NCI-H1105 (cell line): ENCODE measurements around the gene DENND4A.

ENCODE experiments used
- DNase-seq: peaks from one replicate; lab custom pipeline; 2025; lab: John Stamatoyannopoulos, UW

DENND4A gene

DNA sequence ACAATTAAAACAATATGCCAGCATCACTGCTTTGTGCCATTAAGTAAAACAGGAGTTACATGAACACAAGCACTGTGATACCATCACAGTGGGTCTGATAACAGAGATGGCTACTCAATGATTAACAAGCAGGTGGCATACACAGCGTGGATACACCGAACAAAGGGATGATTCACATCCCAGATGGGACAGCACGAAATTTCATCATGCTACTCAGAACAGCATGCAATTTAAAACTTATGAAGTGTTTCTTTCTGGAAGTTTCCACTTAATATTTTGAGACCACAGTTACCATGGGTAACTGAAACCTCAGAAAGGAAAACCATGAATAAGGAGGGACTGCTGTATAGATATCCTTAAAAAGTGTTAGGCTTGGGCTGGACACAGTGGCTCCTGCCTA is 125.8 kb downstream of the DENND4A start:
- no peak for DNase-seq

DNA sequence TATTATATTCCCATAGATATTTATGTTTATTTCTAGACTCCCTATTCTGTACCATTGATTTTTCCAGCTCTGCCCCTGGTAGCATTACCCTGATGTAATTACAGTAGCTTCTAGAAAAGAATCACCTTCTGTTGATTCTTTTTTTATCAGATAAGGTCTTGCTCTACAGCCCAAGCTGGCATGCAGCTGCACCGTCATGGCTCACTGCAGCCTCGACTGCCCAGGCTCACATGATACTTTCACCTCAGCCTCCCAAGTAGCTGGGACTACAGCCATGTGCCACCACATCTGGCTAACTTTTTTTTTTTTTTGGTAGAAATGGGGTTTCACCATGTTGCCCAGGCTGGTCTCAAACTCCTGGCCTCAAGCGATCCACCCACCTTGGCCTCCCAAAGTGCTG is 128.6 kb downstream of the DENND4A start:
- DNase-seq: no peak

DNA sequence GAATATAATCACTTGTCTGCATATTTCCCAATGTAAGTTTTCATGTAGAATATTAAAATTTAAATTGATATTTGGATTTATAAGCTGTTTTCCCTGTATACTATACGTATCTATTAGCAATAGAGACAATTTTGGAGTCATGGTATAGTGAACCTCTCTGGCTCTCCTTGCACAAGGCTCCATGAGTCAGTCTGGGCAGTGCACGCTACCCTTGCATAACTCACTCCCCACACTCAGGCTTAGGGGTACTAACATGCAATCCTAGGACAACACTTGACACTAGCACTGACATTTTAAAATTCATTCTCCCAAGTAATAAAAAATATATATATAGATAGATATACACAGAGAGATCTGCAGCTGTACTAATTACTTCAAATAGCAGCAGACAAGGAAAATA is 131.2 kb downstream of the DENND4A start:
- DNase-seq: no peak

DNA sequence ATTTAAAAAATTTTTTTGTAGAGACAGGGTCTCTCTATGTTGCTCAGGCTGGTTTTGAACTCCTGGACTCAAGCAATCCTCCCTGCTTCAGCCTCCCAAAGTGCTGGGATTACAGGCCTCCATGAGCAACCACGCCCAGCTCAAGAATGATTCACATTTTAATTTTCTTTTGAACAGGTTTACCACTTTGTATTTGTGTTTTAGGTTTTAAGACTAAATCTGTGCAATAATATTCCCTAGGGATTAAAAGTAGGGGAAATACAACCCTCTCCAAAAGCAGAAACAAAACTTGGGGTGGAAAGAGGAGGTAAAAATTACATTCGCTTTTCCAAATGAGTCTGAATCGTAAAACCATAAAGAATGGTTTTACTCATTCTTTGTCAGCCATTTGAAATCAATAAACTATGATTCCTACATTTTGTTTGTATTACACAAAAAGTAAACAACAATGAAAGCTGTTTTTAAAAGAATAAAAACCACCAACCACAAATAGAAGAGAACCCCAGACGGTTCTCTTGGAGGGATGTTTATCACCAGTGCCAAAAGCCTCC is 132.5 kb downstream of the DENND4A start:
- DNase-seq: no peak

DNA sequence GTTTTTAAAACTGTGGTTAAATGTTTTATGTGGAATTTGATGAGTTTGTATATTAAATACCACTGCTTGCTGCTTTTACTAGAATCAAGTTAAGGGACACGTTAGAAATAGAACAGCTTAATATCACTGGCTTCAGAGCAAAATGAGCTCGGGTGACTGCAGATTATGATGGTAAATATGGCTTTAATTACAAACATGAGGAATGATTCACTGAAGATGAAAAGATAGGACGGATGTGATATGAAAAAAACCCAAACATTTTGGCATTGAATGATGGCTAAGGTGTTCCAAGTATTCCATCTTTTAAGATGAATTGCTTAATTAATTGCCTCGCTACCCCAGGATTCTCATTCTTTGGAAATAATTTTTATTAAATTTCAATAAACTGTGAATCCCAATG is 136.6 kb downstream of the DENND4A start:
- no peak for DNase-seq

DNA sequence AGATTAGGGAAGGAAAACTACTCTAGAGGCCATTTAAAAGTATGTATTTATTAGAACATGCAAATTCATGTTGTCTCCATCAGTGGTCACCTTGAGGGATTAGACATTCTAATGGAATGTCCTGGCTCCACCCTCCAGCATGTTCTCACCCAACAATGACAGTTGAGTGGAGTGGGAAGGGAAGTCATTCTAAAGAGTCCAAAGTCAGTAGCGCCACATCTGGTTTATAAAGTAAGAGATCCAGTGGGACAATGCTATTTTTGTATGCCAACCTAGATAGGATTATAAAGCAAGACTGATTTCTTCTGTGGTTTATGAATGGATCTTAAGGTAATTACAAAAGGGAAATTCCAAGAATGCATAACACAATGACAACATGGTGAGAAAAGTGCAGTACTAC is 137.1 kb downstream of the DENND4A start:
- no peak for DNase-seq

DNA sequence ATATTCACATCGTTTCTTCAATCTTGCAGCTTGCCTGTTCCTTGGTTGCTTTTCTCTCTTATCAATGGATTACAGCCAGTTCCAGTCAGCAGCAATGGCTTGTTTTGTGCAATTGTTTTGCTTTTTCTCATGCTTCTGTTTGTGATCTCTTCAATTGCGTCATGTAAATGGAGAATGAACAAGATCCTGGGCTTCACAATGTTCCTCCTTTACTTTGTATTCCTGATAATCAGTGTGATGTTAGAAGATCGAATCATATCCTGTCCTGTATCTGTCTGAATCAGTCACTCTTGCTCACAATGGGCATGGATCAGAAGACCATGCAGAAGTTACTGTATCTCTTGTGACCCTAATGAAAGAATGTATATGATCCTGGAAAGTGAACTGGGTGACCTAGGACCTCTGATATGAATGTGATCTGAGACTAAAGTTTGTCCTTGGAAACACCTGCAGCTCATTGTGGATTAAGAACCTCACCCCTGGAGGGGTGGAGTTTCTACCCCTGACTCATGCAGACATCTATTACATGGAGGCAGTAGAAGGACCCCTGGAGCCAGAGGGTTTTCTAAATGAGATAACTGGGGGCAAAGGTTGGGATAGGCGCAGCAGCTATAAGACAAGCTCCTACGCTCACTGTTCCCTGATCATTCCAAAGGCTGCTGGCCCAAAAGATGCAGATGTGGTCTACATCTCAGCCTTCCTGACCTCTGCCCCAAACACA is 138.1 kb downstream of the DENND4A start:
- DNase-seq: no peak

DNA sequence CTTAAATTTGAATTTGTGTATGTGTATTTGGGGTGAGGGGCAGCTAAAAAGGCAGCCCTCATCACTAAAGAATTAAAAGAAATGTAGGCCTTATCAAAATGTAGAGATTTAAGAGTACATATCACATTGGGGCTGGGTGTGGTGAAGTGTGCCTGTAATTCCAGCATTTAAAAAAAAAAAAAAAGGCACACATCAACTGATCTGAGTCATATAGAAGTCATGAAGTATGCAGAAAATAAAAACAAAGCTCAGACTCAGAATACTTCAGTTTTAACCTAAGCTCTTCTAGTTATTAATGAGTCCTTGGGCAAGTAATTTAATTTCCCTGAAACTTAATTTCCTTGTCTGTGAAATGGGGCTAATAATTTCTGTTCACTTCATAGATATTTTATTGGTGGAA is 138.8 kb downstream of the DENND4A start:
- DNase-seq: no peak

DNA sequence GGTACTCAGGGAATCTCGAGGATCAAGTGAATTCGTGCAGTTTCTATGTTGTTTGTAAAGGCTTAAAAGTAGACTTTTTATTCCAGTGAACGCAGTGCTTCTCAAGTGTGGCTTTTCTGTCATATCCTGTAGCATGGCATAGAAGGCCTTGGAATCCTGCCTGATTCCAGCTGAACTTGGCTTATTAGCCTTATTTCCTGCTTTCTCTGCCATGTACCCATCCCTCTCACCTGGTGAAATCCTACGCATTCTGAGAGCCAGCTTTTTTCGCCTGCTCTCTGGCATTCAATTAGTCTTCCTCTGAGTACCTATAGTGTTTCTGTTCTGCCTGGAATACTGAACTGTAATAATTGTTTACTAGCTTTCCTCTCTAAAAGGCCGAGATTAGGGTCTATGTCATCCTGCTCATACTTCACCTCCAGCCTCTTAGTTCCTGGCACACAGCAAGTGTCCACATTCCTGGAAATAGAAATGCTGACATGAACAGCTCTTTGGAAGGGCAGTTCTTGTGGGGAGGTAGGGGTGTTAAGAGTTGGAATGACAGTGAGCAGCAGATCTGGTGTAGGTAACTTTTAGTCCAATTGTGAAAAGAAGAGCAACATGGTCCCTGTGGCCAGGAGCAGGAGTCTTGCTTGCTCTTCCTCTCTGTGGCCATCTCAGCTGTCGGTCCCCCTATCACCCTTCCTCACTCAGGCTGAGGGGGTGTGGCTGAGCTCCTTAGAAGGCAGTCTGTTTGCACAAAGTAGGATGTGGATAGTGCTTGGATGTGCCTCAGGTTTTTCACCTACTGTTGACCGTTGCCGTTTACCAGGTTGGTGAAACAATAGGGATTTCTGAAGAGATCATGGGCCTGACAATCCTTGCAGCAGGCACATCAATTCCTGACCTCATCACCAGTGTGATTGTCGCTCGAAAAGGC is 140.0 kb downstream of the DENND4A start:
- no peak for DNase-seq

DNA sequence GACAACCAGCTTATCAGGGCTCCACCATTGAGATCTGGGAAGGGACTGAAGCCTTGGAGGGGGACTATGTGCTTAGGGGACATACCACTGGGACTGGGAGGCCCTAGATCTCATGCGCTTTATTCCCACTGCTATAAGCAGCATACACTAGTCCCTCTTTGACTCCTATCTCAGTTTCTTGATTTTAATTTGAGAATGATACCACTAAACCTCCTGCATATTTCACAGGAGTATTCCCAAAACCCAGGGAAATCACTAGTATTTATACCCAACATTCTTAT is 141.1 kb downstream of the DENND4A start:
- no peak for DNase-seq

DNA sequence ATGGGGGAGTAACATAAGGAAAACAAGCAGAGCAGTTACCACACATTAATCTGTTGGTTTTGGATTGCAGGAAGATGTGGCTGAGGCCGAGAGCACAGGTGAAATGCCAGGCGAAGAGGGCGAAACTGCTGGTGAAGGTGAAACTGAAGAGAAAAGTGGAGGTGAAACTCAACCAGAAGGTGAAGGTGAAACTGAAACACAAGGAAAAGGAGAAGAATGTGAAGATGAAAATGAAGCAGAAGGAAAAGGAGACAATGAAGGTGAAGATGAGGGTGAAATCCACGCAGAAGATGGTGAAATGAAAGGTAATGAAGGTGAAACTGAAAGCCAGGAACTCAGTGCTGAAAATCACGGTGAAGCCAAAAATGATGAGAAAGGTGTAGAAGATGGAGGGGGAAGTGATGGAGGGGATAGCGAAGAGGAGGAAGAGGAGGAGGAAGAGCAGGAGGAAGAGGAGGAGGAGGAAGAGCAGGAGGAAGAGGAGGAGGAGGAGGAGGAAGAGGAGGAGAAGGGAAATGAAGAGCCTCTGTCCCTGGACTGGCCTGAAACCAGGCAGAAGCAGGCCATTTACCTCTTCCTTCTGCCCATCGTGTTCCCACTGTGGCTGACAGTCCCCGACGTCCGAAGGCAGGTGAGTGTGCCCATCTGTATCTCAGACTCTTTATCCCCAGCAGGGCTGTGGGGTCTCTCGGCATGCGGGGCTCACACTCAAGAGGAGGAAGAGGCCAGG is 141.6 kb downstream of the DENND4A start:
- DNase-seq: no peak

DNA sequence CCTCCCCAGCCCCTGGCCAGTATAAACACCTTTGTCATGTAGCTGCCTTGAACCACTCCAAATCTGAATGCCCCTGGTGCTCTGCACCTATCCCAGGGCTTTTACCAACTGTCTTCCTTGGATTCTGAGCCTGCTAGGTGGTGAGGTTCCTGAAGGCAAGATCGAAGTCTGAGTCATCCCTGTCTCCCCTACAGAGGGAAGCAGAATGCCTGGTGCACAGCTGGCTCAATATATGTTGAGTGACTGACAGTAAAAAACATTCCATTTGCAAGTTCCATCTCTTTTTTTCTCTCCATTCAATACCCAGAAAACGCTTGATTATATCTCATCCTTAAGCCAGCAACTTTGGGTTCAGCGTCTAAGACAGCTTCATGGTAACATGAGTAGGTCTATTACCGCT is 145.6 kb downstream of the DENND4A start:
- no peak for DNase-seq

DNA sequence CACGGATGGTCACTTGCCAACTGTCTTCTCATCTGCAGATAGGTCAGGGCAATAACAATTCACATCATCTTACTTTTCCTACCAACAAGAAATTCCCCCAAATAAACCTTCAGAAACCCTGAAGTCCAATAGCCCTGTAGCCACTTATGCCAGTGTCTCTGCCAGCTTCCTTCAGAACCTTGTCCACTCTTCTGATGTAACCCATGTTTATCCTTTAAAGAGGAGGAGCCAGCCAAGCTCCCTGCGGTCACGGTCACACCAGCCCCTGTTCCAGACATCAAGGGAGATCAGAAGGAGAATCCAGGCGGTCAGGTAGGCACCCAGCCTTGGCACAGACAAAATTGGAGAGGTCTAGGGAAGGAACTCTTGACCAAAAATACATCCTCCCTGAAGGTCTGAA is 146.7 kb downstream of the DENND4A start:
- DNase-seq: no peak

DNA sequence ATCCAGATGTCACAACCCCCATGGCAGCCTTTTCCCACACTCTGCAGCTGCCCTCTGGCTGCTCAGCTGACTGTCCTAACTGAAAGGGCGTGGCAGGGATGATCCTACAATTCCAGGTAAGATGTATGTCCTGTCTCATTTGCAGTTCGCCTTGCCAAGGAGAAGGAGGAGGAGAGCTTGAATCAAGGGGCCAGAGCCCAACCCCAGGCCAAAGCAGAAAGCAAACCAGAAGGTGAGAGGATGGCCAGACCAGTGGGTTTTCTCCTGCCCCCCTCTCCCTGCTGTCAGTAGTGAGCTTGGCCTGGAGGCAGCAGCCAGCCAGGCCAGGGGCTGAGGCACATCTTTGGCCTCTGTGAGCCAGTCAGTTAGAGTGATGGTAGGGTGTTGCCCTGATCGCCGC is 147.8 kb downstream of the DENND4A start:
- no peak for DNase-seq

DNA sequence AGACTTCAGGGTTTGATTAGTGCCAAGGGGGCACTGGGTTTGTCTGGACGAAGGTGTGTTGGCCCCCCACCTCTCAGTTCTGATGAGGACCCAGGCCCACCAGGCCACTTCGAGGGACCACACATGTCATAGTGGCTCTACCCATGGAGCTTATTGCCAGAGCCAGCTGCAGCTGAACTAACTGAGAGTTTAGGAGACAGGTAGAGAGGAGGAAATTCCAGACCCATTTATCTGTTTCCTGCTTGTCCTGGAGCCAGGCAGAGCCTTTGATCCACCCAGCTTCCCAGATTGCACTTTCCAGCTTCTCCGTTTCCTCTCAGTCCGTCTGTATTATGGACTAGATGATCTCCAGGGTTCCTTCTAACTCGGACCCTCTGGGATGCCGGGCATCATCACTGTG is 149.5 kb downstream of the DENND4A start:
- no peak for DNase-seq

DNA sequence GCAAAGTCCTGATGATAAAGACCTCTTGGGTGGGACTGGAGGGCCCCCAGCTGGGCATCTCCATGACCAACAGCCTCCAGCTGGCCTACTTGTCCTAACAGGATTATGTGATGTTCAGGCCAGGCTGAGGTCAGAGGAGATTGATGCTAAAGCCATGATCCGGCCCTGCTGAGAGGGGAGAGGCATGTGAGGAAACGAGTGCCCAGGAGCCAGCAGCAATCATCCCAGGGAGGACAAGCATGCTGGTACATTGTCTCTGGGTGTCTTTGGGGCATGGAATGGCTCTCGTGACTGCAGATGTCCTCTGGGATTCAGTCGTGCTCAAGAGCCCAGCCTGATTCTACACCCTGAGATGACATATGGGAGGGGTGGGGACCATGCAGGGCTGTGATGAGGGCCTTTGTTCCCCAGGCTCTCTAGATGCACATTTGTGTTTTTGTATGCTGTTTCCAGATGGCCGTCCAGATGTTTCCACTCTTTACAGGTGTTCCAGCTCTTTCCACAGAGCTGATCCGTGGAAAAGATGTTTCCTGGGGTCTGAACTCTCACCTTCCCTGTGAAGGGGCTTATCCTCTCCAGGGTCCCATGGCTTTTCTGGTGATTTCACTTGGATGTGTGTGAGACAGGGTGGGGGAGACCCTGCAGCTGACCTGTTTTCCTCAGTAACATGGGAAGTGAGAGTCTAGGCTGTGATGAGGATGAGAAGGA is 150.2 kb downstream of the DENND4A start:
- DNase-seq: no peak

DNA sequence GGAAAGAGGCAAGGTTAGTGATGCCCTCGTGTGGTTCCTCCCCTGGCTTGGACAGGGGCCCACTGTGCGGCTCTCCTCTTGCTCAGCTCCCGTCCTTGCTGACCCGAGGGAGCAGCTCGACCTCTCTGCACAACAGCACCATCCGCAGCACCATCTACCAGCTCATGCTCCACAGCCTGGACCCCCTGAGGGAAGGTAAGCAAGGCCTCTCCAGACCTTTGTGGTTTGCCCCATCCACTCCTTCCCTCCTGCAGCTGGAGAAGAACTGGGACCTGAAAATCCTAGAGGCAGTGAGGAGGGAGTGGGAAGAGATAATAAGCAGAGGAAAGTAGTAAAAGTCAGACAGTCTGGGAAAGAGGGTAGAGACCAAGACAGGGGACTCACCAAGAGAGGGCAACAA is 152.6 kb downstream of the DENND4A start:
- DNase-seq: no peak

DNA sequence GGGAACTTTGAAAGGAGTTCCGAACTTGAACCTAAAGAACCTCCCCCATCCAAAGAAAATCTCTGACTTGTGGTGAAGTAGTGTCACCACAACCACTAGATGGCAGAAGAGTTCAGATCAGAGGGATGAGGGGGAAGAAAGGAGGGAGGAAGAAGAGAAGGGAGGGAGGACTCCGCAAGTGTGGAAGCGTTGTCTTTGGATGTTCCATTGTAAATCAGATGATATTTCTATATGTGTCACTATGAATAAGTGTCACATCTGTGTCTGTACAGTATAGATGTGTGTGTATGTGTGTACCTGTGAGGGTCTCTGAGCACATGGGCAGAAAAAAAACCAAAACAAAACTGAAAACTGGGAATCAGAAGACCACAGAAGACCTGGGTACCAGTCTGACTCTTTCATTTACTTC is 153.4 kb downstream of the DENND4A start:
- peak; percentile 71 for DNase-seq

DNA sequence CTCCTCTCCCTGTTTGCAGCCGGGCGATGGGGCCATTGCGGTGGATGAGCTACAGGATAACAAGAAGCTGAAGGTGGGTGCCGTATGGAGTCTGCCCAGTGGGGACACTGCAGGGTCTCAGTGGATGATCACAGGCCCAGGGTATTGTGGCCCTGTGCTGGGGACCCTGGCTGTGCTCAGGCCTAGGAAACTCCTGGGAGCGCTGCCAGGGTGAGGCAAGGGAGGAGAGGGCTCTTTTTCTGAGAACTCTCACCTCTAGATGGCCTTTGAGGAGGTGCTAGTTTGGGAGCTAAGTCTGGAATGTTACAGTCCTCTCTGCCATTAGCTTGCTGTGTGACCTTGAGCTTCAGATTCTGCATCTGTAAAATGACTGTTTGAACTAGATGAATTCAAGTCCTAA is 154.0 kb downstream of the DENND4A start:
- DNase-seq: no peak

DNA sequence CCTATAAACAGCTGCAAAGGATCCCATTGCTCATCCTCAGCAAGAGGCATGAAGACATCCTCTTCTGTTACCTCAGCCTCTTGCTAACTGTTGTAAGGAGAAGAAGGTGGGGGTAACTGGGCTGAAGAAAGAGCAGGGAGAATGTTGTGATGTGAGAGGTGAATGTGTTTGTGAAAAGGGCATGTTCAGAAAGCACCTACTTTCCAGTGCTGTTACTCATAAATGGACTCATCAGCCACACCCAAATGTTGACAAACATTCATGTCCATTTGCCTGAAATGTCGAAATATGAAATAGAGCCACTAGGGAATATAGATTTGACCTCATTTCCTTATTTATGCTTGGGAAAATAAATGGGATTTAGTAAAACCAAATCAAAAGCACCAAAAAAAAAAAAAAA is 157.7 kb downstream of the DENND4A start:
- DNase-seq: no peak

DNA sequence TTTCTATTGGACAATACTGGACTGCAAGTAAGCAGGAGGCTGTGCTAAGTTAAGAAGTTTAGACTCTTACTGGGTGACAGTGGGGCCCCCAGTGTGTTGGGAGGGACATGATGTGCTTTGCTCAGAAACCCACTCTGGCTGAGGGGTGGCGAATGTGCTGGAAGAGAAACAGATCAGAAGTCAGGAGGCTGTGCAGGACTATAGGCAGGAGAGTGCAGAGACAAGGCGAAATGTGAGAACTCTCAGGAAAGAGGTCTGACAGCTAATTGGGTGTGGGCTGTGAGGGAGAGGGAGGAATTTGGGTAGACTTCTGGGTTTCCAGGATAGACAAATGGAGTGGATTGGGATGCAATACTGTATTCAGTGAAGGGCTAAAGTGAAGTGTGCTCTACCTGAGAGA is 158.3 kb downstream of the DENND4A start:
- no peak for DNase-seq

DNA sequence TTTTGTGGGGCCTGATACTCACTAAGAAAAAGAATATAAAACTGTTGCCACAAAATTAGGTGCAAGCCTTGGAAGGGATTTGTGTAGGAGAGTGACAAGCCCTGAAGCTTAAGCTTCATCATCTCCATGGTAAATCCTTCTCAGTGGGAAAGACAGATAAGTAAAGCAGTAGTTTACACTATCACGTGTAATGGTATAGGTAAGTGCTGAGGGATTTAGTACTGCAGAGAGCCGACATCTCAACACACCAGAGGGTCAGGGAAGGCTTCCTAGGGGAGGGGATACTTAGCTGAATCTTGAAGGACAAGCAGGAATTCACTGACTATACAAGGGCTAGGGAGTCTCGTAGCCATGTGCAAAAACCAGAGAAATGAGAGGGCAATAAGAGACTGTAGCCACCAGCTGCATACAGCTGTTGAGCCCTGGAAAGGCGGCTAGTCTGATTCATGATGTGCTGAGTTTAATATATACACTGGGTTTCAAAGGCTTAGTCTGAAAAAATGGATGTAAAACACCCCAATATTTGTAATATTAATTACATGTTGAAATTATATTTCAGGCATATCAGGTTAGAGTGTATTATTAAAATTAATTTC is 159.2 kb downstream of the DENND4A start:
- DNase-seq: no peak
